CD4-positive, alpha-beta T cell treated with Interleukin-4 for 1 hour (primary cell): ENCODE results near the gene FSTL4.
A peak's percentile ranks its signal among the peaks of the same experiment; 100 is the strongest.

Experiments used
- DNase-seq, 2 donors: peaks; one replicate each; pipeline ENCODE4 v3.0.0-alpha.2; 2020 to 2022

FSTL4 gene

DNA sequence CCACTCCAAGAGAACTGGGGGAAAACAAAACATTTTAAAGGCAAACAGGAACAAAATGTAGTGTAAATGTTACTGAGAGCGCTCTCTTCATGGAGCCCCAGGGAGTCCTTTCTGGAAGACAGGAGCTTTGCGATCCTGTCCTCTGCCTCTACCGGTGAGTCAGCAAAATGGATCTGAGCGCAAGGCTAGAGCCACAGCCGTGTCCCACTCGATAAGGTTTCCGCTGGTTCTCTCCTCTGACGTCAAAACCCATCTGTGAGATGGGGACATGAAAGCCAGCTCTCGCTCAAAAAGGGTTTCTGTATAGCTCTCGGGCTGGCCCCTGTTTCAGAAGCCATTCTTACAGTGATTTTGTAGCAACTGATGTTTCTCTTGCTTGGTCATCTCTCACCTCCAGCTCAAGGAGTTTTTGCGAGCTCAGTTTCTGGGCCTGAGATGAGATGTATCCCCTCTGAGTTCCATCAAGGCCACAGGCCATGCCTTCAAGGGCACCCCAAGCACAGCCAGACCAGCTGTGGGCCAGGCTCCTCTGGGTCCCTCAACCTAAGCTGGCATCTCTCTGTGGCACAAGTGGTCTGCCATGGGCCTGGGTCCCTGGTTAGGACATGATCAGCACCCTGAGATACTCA is 101.6 kb downstream of the FSTL4 start:
- no peak for DNase-seq

DNA sequence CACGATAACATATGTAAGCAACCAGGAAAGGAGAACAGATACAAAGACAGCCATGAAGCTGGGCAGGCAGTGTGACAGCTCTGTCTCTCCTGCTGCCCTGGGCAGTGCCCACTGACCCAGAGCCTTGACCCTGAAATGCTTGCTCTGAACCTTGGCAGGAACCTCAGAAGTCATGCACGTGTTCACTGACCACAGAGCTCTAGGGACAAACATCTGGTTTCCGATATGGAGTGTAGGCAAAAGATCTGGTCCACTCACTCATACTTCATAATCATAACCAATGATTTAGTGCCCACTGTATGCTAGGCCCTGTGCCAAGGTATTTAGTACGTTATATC is 102.6 kb downstream of the FSTL4 start:
- no peak for DNase-seq

DNA sequence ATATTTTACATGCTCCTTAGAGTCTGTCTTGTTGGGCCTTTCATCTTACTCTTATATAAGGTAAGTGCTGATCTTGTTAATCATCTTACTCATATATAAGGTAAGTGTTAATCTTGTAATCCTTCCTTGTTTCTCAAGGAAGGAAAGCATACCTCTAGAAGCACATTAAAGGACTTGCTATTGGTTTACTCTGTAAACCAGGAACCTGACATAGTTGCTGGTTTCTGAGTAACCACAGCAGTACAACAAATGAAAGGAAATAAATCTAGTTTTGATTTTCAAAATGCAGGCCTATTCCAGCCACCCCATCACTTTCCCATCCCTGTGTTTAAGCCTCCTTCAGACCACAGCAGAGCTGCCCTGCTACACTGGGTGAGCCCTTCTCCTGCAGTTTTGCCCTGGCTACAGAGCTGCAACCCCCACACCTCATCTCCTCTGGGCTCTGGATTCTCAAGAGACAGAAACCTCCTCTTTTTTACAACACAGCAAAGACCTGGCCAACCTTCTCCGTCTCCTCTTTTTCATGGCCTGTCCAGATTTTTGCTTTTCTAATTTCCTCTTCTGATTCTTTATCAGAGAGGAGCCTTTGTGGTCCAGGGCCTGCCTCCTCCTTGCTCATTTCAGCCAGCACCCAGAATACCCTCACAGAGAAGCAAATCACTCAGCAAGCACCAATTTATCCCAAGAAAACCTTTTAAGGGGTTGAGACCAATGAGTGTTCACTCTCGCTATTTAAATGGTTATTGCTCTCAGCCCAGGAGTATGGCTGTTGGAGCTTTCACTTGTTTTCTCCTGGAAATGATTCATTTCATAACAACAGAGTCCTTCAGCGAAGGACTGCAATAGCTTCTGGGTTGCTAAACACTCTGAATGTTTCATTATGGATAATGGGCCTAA is 103.2 kb downstream of the FSTL4 start:
- no peak for DNase-seq

DNA sequence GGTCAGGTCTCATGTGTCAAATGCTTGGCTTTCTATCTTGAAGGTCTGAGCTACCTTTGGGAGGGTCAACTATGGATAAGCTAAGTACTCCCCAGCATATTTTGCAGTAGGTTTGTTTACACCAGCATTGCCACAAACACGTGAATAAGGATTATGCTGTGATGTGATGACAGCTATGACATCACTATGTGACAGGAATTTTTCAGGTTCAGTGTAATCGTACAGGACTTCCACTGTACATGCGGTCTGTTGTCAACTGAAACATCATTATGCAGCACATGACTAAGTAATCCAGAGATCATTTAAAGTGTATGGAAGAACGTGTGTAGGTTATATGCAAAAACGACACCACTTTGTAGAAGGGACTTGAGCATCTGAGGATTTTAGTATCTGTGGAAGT is 104.0 kb downstream of the FSTL4 start:
- no peak for DNase-seq

DNA sequence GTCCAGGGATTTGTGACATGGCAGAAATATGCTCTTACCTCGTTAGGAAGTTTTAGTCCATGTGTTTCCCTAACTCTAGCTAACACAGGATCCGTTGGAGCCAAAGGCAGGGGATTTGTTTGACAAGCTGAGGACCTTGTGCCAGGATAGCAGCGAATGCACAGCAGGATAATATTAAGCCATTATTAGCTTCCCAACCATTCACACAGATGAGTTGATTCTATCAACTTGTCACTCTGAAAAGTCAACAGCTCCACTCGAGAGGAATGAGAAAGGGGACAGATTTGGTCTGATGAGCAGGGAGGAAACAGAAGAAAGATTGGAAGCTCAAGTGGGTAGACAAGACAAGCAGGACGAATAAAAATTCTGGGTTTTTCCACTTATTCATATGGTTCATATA is 106.2 kb downstream of the FSTL4 start:
- no peak for DNase-seq

DNA sequence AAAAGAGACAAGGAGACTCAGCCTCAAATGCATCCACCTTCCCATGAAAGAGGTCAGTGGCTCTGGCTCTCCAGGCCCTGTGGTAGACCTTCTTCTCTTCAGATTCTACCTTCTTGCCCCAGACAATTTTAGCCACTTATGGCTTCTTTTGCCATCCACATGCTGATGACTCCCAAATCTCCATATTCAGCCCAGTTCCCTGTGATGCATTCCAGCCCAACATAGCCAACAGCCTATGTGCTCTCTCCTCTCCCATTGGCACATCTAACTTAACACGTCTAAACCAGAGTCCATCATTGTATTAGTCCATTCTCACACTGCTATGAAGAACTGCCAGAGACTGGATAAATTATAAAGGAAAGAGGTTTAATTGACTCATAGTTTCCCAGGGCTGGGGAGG is 108.8 kb downstream of the FSTL4 start:
- DNase-seq: no peak

DNA sequence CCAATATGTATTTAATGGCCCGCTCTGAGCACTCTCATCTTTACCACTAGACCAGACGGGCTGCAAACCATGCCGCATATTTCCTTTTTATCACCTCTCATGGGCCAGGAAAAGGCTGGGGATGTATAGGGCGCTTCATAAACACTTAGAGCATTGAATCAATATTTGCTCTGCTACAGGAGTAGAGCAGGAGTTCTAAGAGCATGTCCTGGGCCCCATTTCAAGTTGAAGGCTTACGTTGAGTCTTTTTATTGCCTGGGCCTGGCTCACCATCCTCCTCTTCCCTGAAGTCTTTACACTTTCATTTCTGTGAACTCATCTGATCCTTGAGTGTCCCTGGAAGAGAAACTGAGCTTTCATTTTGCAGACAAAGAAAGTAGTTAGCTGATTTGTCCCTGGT is 112.4 kb downstream of the FSTL4 start:
- DNase-seq: no peak

DNA sequence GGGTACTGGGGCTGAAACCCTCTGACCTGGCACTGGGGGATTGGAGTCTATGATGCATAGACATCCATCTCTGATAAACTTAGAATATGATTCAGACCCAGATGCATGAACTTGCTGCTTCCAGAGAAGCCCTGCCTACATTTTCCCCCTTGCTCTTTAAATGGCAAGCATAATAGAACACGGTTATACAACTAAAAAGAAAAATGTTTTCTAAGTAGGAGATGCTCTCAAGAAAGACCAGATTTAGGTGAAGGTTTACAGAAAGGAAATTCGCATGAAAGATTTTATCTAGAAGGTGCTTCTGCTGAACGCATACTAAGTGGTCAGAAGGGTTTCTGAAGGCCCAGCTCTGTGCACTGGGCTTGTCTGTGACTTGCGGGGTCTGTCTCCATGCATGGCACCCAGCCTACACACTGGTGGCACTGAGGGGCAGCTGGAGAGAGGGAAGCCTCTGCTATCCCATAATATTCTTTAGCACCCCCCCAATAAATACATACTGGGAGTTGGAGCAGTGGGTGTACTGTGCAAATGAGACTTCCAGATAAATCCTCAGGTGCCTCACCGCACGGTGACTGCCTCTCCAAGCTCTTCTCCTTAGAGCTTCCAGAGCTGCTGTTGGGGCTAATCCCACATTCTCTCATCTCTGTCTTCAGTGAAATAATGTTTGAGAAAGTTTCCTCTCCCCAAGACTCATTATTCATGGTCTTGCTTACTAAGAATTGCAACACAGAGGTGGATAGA is 114.6 kb downstream of the FSTL4 start:
- DNase-seq: no peak

DNA sequence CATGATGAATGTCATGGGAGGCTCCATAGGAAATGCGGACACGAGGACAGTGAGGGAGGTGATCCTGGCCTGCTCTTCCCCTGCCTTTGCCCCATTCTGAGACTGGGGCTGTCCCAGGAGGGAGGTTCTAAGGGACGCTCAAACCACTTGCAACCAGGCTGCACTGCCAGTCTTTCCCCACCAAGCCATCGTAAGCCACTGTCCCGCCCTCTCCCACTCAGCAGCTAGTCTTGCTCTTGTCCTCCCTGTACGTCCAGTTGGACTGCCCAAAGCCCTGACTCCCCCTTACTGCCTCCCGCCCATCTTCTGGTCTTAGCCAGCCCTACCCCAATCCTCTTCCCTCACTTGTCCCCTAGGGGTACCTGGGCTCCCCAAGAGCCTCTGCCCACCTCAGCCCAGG is 115.7 kb downstream of the FSTL4 start:
- DNase-seq: no peak

DNA sequence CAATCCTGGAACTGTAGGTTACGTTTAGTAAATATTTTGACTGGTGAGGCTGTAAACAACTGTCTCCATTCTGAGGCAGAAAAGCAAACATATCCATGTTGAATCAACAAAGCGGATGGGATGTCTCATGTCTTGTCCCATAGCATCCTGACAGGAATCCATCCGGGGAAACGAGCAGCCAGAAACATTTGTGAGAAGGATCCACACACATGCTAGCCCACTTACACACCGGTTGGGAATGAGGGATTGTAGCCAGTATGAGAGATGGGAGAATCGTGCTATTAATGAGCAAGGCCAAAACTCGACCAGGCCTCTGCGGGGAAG is 117.5 kb downstream of the FSTL4 start:
- DNase-seq: no peak

DNA sequence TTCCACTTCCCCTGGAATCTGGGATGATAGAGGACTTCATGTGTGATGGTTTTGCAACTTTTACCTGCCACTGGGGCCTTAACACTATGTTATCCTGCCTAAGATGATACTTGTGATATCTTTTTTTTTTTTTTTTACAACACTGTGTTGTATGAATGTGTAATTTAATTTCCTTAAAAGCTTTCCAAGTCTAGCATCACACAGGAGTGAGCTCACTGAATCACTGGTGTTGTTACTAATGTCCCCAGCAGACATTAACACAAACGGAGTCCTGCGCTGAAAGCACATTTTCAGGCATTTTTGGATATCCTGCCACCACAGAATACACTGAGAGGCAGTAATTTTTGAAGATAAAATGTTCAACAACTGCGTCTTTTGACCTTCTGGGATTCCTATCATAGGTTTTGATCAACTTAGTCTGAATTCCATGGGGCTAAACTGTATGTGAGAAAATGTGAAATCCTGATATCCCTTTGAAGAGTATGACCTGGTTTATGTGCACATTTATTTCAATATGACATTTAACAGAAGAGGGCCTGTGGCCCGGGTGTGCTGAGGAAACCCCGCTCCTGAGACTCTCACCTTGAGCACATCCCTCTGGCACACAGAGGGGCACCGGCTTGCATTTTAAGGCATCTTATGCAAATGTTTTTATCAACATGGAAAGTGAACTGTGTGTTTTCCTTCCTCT is 118.0 kb downstream of the FSTL4 start:
- DNase-seq: no peak

DNA sequence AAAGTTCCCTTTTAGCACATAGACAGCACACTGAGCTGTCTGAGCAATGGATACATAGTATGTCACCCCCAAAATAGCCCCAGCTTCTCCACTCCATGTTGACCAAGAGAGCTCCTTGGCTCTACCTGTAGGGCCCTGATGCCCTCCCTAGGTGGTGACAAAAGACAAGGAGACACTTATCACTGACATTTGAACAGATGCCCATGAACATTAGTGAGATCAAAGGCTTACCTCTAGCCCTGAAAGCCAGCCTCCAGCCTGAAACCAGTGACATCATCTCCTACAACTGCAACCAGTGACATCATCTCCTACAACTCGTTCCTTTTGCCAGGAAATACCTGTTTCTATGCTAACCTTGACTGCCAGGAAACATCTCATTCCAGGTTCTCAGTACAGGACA is 122.7 kb downstream of the FSTL4 start:
- peak in 1 of 2 donors; percentile 5 for DNase-seq

DNA sequence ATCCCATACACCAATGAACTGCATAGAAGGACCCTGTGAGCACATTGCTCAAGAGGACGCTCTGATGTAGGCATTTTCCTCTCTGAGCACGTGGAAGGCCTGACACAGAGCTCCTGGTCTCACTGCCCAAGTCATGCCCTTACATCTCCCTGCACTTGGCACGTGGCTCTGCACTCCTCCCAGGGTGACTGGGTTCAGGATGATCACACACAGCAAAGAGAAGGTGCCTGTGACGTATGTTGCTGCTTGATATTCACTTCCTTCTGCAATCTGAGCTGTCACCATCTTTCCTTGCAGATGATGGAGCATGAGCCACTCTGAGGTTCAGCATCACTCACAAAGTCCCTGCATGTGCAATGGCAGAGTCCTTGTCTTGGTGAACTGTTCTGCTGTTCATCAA is 125.2 kb downstream of the FSTL4 start:
- no peak for DNase-seq

DNA sequence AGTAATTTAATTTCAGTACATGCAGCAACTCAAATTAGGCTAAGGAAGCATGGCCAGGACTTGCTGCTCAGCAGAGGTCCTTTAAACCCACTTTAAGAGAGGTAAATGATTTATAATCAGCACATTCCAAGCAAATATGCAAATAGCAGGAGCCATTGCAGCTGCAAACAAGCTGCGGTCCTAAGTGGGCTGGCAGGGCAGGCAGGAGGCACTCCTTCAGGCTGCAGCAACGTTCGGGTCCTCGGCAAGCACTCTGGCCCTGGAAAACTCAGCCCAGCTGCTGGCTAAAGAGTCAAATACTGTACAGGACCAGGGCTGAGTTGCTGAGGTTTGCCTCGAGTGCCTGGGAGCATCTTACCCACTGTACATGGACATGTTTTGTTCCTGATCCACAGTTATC is 126.9 kb downstream of the FSTL4 start:
- DNase-seq: no peak

DNA sequence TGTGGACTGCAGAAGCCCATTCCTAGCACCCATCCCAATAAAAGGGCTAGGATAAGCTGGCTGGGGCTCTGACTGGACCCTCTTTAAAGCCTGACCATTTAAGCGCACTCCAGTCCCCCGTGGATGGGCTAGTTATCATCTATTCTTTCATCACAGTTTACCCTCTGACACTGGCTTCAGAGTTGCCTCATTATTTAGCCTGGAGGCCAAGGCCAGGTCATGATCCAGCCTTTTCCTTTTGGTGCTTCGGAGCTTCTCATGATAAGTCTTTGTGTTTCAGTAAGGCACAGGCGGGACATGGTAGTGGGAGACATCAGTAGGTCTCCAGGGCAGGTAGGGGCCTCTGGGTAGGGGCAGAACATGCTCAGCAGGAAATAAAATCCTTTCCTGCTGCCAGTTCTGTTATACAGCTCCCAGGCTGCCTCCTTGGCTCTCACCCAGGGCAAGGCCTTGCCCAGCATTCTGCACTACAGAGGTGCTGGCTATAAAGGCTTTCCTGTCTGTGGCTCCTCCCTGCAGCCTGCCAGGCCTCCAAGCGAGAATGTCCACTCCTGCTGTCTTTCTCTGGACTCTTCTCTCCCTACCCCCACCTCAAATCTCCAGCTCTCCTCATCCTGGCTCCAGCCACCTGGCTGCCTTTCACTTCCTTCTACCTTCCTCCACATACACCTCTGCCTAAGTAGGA is 128.8 kb downstream of the FSTL4 start:
- no peak for DNase-seq

DNA sequence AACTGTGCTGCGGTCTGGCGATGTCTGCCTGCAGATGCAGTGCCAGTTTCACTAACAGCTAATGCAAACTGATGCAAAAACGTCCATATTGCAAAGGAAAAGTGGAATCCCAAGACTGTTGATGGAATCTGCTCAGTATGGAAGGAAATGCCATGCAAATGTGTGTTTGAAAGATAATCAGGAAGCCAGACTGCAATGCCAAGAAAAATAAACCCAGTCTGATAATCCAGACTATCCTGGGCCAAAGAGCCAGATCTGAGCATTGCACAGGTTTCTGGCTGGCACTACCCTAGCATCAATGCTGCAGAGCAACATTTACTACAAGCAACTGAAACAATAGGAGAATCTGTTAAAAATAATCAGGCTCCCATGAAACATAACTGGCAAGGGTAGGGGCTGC is 130.3 kb downstream of the FSTL4 start:
- DNase-seq: no peak

DNA sequence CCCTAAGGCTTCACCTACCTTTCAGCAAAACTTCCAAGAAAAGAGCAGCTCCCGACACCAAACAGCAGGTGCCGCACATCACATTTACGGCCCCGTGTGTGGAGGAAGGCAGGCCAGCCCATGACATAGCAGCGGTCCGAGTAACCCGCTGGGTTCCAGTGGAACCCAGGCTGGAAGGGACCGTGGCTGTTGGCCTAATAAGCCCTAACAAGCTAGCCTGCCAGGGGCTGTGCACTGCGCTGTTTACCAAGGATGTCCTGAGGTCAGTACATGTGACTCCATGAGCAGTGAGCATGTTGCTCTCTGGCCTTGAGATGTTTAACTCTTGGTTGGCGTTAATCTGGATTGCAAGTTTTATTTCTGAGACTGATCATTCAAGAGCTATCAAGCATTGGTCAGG is 131.5 kb downstream of the FSTL4 start:
- no peak for DNase-seq

DNA sequence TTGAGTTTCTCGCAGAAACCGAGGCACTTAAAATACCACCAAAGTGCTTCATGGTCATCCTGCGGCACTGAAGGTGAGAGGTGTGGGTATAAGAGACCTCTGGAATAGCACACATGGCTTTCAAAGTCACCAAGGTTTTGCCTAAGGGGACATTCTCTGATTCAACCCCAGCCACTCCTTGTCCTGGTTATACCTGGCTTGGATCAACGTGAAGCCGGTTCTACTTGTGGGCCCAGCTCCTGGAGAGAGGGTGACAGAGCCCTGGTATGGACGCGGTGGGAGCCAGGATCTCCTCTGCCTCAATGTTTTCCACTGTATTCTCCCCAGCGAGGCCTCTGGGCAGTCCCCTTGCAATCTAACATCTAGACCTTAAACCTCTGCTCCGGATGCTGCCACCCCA is 132.0 kb downstream of the FSTL4 start:
- no peak for DNase-seq

DNA sequence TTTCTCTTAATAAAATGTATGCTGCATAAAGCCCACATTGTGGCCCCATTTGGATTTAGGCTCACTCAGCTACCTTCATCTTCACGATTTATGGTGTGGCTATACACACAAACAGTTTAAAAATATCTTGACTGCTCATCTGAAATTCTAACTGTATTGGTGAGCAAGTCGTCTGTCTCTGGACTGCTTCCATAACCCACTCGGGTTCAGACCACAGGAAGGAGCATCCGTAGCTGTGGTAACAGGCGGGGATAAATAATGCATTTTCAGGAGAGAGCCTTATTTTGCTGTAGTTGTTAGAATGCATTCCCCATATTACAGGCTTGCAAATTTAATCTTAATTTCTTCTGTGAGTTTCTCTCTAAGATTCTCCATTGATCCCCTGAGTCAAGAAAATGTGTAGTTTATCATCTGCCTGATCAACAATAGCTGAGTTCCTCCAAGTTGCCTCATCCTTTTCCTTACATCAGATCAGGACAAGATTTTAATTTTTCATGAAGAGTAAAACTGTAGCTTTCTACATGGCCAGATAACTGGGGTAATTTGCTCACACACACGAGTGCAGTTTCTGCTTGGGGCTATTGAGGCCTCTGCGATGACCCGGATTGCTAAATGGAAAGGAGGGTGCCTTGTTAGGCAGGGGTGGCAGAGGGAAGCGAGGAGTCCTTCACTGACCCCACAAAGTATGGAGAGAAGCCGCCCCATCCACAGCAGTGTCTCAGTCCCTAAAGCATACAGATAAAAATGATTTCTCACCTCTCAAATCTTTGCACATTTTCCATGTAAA is 133.9 kb downstream of the FSTL4 start:
- DNase-seq: no peak

DNA sequence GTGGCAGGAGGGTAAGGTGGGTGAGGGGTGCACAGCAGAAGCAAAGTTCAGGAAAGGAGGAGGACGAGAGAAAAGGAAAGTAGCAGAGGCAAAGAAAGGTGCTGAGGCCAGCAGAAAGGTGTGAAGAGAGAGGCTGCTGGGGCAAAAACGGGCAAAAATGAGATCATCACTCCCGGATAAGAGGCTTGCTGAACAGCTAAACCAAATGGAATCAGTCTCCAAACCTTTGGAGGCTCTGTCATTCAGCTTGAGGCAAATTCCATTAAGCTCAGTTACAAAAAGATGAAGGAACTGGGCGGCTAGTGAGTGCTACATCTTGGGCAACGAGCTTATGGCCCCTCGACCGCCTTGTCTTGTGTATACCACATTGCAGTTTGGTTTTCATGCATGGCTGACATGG is 136.4 kb downstream of the FSTL4 start:
- DNase-seq: no peak

DNA sequence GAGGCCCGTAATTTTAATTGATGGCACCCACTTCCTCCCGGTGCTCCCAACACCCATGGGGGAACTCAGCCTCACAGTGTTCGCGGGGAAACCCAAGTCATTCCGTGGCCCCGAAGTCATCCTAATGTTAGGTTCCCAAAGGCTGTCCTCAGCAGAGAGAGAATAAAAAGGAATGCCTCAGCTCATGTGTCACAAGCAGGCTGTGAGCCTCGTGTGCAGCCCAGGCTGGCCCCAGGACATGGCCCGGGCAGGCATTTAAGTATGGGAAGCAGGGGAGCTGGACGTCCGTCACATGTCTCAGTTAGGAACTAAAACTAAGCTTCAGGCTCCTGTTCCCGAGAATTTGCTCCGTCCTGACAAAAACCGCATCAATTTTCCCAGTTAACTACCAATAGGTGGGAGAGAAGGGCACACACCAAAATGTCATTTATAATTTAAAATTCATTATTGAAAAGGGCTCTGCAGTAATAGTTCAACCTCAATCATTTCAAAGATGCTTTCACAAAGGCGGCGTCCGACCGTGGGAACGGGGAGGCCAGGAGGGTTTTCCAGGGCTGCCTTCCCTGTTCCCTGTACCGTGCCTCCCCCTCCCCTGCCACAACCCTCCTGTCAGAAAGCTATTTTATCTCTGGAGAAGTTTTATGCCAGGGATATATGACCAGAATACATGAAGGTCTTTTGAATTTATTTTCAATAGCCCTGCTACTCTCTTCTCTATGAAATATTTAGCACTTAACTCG is 137.3 kb downstream of the FSTL4 start:
- no peak for DNase-seq
